Measurements from ENCODE around the gene EXOC6.
"Not testable (repeated sequence)": the region's sequence is repeated elsewhere in the genome, so short reads cannot be mapped to it uniquely, and the experiment has no call there.

The EXOC6 gene

GRCh38 chr10:93085272-93085859 is 237.0 kb downstream of the EXOC6 start:
- DNase-seq, result no peak

GRCh38 chr10:93086289-93086688 is 238.0 kb downstream of the EXOC6 start:
- no peak for DNase-seq

- no peak for DNase-seq
Observed at GRCh38 chr10:93087846-93088245, 239.5 kb downstream of the EXOC6 start.

GRCh38 chr10:93088466-93088865 is 240.1 kb downstream of the EXOC6 start:
- DNase-seq, result no peak

- DNase-seq, result no peak
Observed at GRCh38 chr10:93090619-93091018, 242.3 kb downstream of the EXOC6 start.

GRCh38 chr10:93091960-93092359 is 243.6 kb downstream of the EXOC6 start:
- DNase-seq, result no peak

GRCh38 chr10:93095225-93095624 is 246.9 kb downstream of the EXOC6 start:
- no peak for DNase-seq

GRCh38 chr10:93096901-93097300 is 248.6 kb downstream of the EXOC6 start:
- no peak for DNase-seq

GRCh38 chr10:93097386-93097785 is 249.1 kb downstream of the EXOC6 start:
- no peak for DNase-seq

- no peak for DNase-seq
Observed at GRCh38 chr10:93098816-93099215, 250.5 kb downstream of the EXOC6 start.

- no peak for DNase-seq
Observed at GRCh38 chr10:93099670-93100069, 251.3 kb downstream of the EXOC6 start.

- DNase-seq, result not testable (repeated sequence)
Observed at GRCh38 chr10:93101148-93101547, 252.8 kb downstream of the EXOC6 start.

- no peak for DNase-seq
Observed at GRCh38 chr10:93103953-93104352, 255.6 kb downstream of the EXOC6 start.

- DNase-seq, result no peak
Observed at GRCh38 chr10:93106631-93107072, 258.3 kb downstream of the EXOC6 start.

Data from activated T-cell treated with anti-CD3 and anti-CD28 coated beads, Interleukin-2, amount 50 U/mL, for 1 hour (primary cell).